Measurements from ENCODE around the gene CELF5.

DNA sequence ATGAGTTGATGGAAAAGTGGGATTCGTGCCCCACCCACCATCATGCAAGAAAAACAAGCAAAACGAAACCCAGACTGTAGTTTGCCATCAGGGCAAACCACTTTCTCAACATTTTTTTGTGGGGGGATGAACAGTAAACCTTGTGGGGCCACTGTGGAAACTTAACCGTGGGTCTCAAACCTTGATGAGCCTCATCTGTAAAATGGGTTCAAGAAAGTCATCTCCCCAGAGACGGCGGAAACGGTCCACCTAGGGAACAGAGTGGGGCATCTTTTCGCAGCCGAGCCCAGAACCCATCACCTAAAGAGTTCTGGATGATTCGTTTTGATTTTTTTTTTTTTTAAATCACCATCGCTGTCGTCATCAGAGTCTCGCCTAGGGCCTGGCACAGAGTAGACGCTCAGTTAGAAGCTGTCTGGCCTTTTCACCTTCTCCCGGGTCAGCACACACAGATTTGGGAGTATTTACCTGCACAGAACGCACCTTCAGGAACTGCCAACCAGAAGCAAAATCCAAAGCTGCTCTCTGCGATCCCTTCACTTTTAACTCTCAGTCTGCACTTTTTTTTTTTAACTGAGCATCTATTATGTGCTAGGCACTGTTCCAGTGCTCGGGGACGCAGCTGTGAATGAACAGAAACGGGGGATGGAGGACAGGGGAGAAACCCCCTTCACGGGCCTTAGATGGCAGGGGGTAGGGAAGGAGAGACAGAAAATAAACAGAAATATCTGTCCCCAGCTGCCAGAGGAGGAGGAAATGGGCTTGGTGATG lies 69.8 kb downstream of the CELF5 start:
- TF ChIP-seq EP300 (IDR thresholded peaks at IDR 0.05; ENCODE audit: borderline replicate concordance) (no peak), FOXM1 (IDR thresholded peaks at IDR 0.05; ENCODE audit: borderline replicate concordance, low read depth) (no peak), TEAD4 (IDR thresholded peaks at IDR 0.05) (no peak), CEBPB (IDR thresholded peaks at IDR 0.05) (no peak), CREB1 (IDR thresholded peaks at IDR 0.05; ENCODE audit: low read depth) (no peak), YY1 (IDR thresholded peaks at IDR 0.05; ENCODE audit: low read depth) (no peak), TAF1 (IDR thresholded peaks at IDR 0.05; ENCODE audit: low read depth) (no peak), TCF12 (IDR thresholded peaks at IDR 0.05; ENCODE audit: low read depth) (no peak), EGR1 (IDR thresholded peaks at IDR 0.05) (no peak), RAD21 (IDR thresholded peaks at IDR 0.05; ENCODE audit: low read depth) (no peak)
- TF ChIP-seq, protein P1, sequence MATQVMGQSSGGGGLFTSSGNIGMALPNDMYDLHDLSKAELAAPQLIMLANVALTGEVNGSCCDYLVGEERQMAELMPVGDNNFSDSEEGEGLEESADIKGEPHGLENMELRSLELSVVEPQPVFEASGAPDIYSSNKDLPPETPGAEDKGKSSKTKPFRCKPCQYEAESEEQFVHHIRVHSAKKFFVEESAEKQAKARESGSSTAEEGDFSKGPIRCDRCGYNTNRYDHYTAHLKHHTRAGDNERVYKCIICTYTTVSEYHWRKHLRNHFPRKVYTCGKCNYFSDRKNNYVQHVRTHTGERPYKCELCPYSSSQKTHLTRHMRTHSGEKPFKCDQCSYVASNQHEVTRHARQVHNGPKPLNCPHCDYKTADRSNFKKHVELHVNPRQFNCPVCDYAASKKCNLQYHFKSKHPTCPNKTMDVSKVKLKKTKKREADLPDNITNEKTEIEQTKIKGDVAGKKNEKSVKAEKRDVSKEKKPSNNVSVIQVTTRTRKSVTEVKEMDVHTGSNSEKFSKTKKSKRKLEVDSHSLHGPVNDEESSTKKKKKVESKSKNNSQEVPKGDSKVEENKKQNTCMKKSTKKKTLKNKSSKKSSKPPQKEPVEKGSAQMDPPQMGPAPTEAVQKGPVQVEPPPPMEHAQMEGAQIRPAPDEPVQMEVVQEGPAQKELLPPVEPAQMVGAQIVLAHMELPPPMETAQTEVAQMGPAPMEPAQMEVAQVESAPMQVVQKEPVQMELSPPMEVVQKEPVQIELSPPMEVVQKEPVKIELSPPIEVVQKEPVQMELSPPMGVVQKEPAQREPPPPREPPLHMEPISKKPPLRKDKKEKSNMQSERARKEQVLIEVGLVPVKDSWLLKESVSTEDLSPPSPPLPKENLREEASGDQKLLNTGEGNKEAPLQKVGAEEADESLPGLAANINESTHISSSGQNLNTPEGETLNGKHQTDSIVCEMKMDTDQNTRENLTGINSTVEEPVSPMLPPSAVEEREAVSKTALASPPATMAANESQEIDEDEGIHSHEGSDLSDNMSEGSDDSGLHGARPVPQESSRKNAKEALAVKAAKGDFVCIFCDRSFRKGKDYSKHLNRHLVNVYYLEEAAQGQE (IDR thresholded peaks at IDR 0.05; ENCODE audit: low read depth): no peak
- TF ChIP-seq, protein P2, sequence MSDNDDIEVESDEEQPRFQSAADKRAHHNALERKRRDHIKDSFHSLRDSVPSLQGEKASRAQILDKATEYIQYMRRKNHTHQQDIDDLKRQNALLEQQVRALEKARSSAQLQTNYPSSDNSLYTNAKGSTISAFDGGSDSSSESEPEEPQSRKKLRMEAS (IDR thresholded peaks at IDR 0.05): no peak
- TF ChIP-seq, protein P3, sequence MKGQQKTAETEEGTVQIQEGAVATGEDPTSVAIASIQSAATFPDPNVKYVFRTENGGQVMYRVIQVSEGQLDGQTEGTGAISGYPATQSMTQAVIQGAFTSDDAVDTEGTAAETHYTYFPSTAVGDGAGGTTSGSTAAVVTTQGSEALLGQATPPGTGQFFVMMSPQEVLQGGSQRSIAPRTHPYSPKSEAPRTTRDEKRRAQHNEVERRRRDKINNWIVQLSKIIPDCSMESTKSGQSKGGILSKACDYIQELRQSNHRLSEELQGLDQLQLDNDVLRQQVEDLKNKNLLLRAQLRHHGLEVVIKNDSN (IDR thresholded peaks at IDR 0.05): no peak

Data from Ishikawa (cell line).